HG03025 (cell line): ENCODE measurements around the gene CD46.

Experiments used
- ATAC-seq: cut with Tn5 transposase; IDR thresholded peaks from one replicate; pipeline ENCODE4 v1.9.1; 2021; ENCODE audit warnings: mild to moderate bottlenecking, moderate library complexity; ENCODE audit not compliant: unreplicated experiment, low FRiP score

Gene CD46

DNA sequence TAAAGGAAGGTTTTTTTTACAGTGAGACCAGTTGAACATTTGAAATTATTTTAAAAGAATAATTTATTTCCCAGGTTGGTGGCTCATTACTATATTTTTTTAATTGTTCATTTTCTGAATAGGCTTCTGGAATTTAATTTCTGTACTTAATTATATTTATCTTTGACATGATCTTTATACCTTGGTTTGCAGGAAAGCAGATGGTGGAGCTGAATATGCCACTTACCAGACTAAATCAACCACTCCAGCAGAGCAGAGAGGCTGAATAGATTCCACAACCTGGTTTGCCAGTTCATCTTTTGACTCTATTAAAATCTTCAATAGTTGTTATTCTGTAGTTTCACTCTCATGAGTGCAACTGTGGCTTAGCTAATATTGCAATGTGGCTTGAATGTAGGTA, 41.5 kb downstream of the CD46 start:
- no peak for ATAC-seq

DNA sequence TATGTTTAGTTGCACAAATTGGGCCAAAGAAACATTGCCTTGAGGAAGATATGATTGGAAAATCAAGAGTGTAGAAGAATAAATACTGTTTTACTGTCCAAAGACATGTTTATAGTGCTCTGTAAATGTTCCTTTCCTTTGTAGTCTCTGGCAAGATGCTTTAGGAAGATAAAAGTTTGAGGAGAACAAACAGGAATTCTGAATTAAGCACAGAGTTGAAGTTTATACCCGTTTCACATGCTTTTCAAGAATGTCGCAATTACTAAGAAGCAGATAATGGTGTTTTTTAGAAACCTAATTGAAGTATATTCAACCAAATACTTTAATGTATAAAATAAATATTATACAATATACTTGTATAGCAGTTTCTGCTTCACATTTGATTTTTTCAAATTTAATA, 43.0 kb downstream of the CD46 start:
- no peak for ATAC-seq

DNA sequence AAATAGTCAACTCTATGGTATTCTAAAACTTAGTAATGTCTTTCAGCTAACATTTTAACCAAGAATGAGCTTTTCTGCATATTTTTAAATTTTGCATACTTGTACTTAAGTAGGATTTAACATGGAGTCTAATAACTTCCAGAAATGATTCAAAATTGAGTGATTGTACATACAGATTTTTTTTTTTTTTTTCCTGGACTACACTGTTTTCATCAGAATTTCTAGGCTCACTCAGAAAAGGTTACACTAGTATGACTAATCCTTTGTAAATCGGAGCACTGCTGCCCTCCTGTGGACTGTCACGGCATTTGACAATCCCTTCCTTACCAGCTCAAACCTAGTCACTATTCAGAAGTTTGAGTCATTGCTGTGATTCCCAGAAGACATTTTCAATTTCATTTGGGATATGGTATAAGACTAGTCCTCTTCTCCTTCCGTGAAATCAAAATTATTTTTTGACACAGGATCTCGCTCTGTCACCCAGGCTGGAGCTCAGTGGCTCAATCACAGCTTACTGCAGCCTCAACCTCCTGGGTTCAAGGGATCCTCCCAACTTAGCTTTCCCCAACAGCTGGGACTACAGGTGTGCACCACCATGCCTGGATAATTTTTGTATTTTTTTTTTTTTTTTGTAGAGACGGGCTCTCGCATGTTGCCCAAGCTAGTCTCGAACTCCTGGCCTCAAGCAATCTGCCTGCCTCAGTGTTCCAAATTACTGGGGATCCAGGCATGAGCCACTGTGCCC, 45.5 kb downstream of the CD46 start:
- peak; percentile 68 for ATAC-seq

DNA sequence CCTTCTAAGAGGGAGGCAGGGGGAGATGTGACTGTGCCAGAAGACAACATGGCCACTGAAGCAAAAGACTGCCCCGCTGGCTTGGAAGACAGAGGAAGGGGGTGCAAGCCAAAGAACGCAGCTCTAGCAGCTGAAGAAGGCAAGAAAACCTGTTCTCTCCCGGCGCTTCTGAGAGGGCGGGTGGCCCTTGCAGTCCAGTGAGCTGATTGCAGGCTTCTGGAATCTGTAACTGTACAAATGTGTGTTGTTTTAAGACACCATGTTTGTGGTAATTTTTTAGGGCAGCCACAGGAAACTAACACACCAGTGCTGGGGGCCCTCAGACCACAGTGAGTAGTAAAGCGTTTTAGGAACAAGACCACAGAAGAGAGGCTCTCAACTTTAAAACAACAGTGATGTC, 47.0 kb downstream of the CD46 start:
- ATAC-seq: no peak

DNA sequence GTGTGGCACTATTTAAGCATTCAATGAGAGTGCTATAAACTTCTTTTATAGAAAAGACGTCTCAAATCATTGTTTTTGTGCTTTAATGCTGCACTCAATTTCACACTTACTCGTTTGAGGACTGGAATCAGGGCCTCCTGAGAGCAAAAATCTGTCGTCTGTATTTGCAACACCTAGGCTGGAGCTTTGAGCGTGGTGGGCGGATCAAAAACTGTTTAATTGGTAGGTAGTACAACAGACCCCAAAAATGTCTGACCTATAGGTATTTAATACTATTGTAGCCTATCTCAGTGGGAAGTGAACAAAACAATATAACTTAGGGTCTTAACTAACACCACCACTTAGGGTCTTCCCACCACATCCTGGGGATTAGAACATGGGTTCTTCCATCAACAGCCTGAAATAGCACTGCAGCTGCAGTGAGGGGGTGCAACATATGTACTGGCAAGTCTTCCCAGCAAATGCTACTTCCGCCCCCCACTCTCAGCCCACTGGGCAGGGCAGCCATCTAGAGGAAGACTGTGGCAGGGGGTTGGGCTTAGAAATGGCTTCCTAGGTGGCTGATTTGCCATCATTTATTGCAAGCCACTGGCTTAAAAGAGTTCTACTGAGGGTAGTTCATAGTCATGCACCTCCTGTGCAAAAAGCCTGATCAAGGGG, 48.3 kb downstream of the CD46 start:
- ATAC-seq: no peak

DNA sequence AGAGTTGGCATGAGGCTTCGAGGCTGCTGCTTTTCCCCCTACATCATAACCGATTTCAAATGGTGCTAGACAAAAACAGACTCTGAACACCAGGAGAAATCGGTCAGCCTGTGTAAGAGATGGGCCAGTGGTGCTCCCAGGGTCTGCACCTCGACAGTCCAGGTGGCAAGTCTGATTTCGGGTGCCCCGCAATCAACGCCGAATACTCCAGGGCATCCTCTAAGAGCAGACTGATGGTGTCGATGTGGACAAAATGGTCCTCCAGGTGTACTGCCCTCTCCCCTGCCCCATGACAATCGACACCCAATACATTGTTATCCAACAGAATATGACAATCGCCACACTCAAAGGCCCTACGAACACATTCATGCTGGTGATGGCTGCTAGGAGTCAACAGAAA, 50.0 kb downstream of the CD46 start:
- ATAC-seq: no peak

DNA sequence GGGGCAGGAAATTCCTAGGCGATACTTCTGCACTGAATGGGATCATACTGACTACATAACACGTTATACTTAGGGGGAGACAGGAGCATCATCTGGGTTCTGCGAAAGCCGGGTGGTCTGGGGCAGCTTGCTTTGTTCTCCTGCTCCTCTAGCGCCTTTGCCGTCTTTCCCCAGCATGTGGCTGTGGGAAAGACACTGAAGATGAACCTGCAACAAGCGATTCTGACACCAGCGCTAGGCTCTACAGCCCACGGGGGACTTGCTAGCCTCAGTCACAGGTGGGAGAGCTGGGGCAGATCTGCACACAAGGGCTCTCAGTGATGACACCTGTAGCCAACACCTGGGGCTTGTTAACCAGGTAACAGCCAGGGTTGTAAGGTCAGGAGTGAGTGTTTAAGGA, 51.8 kb downstream of the CD46 start:
- no peak for ATAC-seq

DNA sequence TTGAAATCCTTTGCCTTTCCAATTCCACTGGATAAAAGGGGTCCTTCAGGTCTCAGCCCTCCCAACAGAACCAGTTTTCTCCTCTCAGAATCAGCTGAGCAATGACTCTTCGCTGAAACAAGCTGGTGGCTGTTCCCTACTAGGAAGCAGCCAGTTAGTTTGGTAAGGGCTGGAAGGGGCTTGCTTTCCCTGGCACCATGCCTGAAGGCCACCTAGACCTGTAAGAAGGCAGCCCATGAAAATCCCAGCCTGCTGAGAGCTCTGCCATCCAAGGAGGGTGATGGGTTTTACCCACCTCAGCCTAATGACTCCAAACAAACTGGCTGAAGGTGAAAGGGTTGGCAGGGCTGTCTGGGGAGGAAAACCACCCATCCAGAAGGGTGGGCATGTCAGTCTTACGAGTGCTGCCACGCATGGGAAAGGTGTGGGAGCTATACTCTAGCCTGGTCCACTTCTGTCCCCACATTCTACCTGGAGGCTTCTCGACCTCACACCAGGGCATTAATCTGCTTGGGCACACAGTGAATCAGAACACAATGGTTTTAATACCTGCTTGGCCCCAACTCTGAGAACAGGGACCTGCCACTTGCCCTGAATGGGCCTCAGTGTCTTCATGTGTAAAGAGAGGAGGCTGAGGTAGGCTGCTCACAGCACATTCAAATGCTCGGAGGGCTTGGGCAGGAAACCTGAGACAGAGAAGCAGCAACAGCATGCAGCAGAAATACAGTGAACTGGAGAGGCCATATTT, 53.0 kb downstream of the CD46 start:
- ATAC-seq: no peak

DNA sequence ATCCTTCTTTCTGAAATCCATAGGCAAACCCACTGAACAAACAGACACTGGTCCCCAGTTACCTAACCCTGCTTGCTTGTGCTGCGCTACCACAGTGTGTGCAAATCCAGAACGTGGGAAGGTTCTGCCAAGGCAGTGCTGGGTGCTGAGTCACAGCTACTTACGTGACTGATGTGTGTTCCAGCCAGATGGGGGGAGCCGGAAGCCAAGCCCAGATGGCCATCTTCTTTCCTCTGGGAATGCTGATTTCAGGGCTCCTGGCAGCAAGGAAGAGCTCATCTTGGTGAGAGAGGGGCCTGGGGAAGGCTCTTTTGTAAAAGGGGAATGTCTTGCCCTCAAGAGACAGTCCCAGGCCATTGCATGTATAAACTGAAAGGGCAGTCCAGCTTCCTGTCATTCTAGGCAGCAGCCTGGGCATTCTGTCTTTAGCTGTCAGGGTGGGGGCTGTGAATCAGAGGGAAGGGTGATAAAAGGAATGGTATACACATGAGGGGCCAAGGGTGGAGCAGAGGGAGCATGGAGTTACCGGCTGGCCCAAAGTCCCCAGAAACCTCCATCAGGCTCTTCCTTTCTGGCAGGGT, 54.1 kb downstream of the CD46 start:
- ATAC-seq: no peak

DNA sequence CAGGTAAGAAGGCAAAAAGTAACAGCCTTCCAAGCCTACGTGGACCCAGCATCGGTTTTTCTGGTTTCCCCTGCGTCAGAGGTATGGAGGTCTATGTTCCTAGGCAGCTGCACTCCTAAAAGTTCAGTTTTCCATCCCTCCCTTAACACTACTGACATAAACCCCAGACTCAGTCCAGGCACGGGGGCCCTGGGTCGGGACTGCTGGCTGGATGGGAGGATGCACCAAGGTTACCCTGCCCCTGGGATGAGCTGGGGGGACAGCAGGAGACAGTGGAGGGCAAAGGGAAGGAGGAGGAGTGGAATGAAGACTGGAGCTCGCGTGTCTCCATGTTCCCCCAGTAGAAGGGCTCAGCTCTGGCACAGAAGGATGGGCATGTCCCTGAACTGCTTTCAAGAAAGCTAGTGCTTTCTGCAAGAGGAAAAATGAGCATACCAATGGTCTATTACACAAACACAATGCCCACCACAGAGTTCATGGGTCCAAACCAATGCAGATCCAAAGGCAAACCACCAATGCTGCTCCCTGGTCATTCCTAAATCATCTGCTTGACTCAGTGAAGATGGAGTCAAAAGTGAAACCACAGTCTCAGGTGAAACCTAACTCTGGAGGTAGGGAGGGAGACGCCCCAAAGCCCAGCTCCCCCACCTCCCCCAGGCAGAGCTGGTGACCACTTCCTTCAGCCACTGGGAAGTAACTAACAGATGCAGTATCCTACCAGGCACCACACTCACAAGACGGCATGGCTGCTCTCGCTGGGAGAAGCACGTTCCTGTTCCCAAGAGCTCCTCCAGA, 54.9 kb downstream of the CD46 start:
- ATAC-seq: no peak

DNA sequence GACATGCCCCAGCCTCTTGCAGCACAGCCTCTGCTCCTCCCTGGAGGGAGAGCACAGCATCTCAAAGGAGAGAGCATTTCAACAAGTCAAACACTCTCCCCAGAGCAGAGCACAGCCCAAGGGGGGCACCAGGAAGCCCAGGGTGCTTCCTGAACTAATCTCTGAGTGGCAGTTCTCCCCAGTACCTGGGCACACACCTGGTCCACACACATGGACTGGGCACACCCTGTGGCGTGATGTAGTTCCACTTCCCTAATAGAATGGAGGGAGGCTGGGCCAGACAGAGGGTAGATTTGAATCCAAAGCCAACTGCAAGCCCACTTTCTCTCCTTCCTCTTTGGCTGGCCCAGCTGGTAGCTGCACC, 55.5 kb downstream of the CD46 start:
- no peak for ATAC-seq

DNA sequence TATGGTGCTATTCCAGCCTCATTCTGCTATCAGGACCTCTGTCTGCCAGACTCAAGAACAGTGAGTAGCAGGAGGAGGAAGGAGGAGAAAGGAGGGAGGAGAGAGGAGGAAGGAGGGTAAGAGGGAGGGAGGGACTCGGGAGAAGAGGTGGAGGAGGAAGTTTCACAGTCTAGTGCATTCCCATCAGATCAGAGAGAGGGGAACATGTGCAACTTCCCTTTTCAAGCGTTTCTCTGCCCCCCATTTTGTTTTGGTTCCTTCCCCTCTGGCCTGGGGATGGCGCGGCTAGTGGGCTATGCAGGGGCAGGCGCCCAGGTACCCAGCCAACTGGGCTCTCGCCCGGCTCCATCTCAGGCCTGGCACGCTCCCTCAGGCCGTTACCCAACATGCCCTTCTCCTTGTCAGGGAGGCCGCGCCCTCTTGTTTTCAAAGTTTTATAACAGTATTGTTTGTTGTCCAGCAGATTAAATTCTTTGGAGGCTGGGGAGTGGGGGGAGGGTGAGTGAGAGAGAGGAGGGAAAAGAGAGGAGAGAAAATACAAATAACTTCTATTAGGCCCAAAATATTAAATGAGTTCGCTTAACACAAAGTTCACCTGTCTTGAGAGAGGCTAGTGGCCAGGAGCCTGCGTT, 56.0 kb downstream of the CD46 start:
- ATAC-seq: no peak

DNA sequence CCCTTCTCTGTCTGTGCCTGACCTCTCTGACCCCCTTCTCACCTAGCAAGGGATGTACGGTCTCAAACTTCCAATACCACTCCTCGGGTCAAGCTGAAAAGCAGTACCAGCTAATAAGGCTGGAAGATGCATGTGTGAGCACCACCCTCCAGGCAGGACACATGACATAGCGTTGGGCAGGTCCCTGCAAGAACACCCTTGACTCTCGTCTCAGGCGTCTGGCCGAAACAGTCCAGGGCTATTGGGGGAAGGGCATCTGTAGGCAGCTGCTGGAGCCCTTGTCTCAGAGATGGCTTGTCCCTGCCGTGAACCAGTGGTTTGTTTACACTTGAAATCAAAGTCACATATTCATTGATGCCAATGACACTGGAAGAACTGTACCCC, 56.5 kb downstream of the CD46 start:
- no peak for ATAC-seq

DNA sequence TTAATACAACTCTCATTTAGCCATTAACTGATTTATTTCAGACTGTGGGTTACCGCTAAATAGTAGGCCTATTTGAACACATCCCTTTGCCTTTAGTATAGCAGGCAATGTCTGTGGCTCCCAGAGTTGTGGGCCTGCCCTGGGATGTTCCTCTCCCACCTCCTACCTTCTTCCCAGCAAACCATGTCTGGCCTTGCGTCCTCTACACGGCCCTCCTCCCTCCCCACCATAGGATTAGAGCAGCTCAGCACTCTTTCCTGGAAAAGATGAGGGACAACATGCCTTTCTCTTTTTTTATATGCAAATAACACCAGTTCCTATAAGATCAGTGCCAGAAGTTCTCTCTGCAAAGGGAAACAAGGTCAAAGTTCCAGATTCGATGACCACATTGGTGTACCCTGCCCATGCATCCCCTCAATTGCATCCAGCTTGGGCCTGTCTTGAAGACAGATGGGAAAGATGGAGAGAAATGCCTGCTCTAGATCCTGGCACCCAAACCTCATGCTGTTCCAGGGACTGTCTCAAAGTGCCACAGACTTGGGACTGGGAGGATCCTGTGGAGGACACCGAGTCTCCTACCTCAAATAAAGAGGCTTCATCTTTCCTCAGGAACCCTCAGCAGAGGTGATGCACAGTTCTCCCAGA, 57.2 kb downstream of the CD46 start:
- ATAC-seq: no peak

DNA sequence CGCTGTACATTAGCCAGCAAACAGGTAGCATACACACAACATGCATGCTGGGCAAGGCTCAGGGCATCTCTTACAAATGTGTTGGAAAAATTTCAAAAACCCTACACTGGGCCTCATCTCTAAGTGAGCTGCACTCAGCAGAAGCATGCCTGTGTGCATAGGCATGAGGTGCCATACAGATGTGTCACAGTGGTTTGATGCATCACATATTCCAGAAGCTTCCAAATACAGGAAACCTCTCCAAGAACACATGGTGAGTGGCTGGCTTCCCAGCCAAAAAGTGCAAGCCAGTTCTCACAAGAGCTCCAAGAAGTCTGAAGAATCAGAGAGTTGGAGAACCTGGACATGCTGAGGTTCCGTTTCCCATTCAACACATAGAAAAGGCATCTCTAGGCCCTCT, 58.3 kb downstream of the CD46 start:
- ATAC-seq: no peak

DNA sequence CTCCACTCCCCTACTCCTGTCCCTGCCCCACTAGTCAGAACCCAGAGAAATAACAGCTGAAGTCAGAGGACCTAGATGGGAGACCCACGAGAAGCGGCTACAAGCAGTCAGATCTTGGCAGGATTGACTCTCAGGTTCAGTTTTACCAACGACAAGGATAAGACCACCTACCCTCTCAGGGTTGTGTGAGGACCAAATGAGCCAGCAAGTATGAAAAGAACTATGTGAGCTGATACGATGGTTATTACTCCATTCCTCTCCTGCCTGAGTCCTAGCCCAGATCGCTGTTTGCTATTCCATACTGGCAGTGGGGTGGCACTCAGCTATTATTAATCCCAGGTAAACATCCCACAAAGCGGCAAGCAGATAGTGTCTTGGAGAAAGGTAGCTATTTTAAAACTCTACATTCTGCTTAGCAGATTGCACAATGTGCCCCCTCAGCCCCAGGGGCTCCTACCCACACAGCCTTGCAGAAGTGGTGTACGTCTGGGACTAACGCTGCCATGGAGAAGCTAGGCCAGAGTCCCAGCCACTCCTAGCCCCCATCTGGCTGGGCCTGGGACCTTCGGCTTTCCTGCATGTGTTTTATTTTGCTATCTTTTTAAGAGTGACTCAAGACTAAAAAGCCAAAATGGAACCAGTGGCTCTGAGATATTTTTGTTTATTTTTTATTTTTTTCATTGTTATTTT, 58.9 kb downstream of the CD46 start:
- no peak for ATAC-seq

DNA sequence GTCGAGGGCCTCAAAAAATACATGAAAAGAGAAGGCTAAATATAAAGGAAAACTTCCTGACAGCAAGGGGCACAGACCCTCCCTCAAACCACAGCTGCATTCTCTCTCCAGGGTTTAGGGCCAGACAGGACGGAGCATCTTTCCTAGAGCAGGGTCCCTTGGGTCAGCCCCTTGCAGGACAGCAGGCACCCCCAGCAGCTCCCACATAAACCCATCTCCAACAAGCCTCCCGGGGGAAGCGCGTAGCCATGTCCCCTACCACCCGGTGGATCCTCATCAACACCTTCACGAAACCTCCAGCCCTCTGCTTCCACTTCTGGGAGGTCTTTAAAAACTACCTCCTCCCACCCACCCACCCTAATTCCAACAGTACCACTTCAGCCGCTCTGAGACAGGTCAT, 59.5 kb downstream of the CD46 start:
- ATAC-seq: no peak

DNA sequence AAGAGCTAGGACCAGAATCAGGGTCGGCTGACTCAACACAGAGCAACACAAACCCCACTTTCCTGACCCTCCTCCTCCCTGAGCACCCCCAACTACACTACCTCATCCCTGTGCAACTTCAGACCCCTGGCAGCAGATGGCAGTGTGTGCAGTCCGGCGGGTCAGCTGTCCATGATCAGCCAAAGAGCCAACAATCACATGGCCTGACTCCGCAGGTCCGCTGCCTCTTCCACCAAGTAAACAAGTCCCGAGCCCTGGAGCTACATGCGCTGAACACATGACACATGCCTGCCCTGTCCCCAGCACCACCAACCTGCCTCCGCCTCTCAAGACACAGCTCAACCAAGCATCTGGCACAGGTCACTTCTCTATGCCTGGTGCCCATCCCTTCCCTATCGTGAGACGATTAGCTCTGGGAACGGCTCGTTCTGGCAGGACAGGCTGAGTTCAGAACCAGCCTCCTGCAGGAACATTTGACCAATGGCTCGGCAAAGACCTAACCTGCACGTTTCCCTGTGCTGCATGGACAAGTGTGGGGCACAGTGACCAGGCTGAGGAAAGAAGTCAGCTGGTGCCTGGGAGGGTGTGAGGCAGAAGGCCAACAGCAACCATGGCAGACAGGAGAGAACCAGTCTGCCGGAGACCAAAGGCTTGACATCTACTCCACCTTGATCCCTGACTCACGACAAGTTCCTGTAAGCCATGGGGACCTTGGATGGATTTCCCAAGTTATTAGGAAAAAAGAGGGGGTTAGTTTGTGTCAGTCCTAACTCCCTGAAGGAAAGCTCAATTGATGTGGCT, 60.3 kb downstream of the CD46 start:
- ATAC-seq: no peak
